ENCODE data around the gene DAPK2.

Gene DAPK2

DNA sequence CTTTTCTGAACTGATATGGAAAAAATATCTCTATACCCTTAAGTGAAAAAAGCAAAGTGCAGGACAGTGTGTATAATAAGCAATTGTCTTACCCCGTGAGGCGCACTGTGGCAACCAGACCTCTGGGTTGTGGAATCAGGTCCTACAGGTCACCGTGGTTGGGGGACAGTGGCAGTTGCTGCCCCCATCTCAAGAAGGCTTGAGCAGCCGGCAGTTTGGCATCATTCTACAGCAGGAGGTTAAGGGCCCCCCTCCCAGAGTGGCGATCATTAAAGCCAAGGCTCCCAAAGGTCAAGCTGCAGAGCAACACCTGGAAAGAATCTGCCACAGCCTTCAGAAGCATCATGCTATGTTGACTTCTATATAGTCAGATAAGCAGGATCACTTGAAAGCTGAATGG lies 156.5 kb downstream of the DAPK2 start:
- DNase-seq, result no peak

DNA sequence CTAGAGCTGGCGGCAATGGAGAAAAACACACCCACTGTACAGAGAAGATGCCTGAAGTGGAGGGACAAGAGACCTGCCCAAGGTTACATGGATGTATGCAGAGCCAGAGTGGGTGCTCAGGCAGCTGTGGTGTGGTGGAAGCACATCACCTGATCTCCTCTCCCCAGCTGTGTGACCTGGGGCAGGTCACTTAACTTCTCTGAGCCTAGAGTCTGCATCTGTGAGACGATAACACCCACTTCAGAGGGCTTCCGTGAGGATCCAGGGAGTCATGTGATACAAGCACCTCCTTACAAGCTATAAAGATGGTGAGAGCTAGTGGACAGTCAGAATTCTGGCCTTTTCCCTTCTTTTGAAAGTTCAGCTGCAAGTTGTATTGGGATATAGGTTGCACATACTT lies 157.5 kb downstream of the DAPK2 start:
- DNase-seq, result no peak

DNA sequence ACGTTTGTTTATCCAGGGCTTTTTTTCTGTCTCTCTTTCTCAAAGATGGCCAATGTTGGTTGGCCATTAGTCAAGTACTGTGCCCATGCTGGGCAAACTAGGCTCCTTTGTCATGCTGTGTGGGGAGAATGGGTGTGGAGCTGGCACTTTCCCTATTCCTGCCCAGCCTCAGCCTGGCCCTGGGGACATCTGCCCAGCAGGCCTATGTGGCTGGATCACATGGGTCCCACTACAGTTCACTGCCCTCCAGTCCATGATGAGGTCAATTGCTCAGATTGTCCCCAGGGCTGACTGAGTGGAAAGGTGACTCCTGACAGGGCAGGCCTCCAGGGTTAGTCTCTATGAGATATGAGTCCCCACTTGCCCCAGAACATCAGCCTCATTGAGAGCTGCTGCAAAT lies 158.1 kb downstream of the DAPK2 start:
- DNase-seq, result no peak

DNA sequence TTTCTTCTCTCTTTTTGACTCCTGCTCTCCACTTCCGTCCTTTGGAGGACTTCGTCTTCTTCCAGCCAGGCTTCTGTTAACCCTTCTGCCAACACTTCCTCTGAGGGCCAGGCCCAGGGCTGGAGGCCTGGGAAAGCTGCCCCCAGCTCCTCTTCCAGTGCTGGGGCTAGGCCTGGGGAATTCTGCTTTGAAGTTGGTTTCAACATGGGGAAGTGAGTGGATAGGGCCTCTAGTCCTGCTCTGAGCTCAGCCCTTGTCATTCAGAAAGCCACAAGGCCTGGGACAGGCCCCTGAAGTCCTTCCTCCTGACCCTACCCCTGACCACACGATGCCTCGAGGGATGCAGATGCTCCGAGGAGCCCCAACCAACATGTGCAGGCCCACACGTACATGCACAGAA lies 158.7 kb downstream of the DAPK2 start:
- DNase-seq, result peak; percentile 56

GRCh38 chr15:63884953-63885352 lies 161.3 kb downstream of the DAPK2 start:
- DNase-seq, result no peak

DNA sequence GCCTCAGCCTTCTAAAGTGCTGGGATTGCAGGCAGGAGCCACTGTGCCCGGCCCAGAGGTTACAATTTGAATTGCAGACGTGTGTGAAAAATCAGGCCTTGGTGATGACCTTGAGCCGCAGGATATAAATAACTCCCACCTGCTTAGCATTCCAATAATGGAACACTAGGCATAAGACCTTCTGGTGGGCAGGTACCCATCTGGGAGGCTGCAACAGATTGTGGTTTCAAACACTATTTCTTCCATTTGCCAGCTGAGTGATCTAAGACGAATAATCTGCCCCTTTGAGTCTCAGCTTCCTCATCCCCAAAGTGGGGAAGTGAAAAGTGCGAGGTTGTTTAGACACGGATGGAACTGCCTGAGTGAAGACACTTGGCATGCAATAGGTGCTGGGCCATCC lies 164.9 kb downstream of the DAPK2 start:
- peak; percentile 17 for DNase-seq

GRCh38 chr15:63880744-63881143 lies 165.5 kb downstream of the DAPK2 start:
- DNase-seq, result no peak

- DNase-seq, result no peak
Measured at GRCh38 chr15:63879995-63880394, 166.3 kb downstream of the DAPK2 start.

- no peak for DNase-seq
Measured at GRCh38 chr15:63879211-63879610, 167.1 kb downstream of the DAPK2 start.

DNA sequence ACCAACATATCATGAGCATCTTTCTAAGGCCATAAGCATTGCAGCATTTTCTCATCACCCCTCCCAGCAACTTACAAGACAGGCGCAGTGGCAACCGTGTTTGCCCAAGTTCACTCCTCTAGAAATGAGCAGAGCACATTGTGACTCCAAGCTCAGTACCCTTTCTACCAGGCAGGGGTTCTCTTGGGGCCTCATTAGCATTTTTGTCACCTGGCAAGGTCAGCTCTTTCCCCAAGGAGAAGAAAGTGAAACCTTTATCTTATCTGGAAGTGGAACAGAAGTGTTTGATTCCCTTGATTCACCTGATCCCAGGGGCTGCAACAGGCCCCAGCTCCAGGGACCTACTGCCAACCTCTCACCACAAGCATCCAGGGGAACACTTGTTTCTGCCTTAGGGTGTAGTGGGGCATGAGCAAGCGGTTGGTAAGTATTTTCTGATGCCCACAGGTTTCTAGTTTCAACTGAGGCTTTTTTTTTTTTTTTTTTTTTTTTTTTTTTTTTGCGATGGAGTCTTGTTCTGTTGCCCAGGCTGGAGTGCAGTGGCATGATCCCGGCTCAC lies 168.5 kb downstream of the DAPK2 start:
- no peak for DNase-seq

DNA sequence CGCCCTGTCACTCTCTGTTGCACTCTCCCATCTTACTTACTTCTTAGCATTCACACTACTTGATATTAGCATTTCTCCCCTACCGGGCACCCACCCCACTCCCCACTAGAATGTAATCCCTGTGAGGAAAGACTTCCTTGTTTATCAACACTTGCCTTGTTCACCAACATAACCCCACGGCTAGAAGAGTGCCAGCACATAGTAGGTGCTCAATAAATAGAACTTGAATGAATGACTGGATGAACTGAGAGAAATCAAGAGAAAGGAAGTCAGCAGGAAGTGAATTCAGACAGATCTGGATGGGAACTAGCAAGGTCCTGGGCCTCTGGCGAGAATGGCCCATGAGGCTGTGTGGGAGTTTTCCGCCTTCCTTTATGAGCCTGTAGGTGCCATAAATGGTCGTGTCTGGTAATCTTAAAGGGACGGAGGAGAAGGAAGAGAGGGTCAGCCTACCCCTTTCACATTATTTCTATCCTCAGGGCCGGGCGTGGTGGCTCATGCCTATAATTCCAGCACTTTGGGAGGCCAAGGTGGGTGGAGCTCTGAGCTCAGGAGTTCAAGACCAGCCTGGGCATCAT lies 170.1 kb downstream of the DAPK2 start:
- no peak for DNase-seq

GRCh38 chr15:63874616-63875015 lies 171.7 kb downstream of the DAPK2 start:
- no peak for DNase-seq

DNA sequence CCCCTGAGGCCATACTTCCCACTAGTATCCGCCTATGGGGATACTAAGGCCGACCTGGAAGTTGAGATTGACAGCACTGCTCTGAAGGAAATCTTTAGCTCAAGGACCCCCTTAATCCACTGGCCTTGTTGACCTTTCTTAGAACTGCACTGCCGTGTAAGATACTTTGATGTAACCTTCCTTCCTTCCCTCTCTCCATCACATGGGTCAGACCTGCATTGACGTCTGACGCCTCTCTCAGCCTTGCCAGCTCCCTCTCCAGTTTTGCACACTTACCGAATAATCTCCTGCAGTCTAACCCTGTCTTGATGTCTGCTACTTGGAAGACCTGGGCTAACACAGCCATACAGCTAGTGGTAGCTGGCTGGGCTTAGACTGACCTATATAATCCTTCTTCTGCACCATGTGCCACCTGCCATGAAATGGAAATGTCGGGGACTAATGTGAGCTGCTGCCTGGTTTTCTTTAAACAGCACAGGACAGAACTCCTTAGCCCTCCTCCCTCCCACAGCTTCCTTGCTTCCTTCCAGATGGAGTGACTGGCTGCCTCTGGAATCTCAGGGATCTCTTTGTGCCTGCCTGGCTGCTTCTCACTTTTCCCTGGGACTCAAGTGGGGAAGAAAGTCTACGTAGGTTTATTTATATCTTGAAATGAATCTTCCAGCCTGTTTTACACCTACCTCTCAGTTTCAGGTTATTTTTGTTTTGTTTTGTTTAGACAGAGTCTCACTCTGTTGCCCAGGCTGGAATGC lies 173.3 kb downstream of the DAPK2 start:
- DNase-seq, result no peak

GRCh38 chr15:63870487-63871209 lies 175.6 kb downstream of the DAPK2 start:
- DNase-seq, result no peak

DNA sequence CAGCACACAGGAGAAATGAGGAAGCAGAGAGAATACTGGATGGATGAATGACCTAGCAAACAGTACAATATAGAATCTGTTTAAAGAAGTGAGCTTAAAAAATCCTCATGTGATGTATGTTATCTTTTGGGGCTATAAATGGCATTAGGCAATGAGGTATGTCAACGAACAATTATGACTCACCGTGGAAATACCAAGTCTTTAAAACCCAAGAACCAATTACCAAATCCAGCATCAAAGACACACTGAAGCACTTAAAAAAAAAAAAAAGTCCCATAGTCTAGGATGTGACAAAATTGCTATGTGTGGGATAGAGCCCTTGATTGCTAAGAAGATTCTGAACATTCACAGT lies 176.3 kb downstream of the DAPK2 start:
- no peak for DNase-seq

DNA sequence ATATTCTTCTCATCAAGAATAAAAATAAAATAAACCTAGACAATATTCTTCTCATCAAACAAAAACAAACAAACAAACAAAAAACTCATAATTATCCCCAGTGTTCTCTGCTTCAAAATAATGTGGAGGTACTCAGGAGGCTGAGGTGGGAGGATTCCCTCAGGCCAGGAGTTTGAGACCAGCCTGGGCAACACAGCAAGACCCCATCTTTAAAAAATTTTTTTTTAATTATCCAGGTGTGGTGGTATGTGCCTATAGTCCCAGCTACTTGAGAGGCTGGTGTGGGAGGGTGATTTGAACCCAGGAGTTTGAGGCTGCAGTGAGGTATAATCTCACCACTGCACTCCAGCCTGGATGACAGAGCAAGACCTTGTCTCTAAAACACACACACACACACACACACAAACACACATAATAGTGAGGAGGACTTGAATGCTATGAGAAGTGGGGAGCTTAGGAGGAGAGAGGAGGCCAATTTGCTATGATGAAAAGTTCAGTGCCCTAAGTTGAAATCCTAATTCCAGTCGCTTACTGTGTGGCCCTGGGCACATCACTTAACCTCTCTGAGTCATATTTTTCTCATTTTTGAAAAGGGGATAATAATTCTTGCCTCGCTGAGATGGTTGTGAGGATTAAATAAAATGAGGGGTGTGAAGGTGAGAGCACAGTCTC lies 176.8 kb downstream of the DAPK2 start:
- no peak for DNase-seq

GRCh38 chr15:63864186-63864585 lies 182.1 kb downstream of the DAPK2 start:
- DNase-seq, result no peak

GRCh38 chr15:63861946-63862517 lies 184.3 kb downstream of the DAPK2 start:
- DNase-seq, result no peak

- no peak for DNase-seq
Measured at GRCh38 chr15:63860555-63860954, 185.7 kb downstream of the DAPK2 start.

GRCh38 chr15:63860155-63860554 lies 186.1 kb downstream of the DAPK2 start:
- peak; percentile 8 for DNase-seq

DNA sequence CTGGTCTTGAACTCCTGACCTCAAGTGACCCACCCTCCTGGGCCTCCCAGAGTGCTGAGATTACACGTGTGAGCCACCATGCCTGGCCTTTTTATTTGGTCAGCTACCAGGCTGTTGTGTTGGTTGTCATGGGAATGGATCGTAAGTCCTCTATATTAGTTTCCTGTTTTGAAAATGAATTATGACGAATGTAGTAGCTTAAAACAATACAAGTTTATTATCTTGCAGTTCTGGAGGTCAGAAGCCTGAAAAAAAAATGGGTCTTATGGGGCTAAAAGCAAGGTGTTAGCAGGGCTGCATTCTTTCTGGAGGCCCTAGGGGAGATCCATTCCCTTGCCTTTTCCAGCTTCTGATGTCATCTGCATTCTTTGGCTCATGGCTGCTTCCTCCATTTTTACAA lies 187.4 kb downstream of the DAPK2 start:
- DNase-seq, result no peak

DNA sequence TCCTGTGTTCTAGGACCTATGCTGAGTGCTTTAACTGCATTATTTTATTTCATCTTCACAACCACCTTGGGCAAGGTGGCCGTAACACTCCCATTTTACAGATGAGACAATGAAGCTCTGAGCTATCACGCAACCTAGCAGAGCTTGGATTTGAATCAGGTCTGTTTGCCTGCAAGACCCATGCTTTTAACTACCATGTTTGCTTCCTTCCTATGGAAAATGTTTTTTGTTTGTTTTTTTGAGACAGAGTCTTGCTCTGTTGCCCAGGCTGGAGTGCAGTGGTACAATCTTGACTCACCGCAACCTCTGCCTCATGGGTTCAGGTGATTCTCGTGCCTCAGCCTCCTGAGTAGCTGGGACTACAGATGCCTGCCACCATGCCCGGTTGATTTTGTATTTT lies 187.8 kb downstream of the DAPK2 start:
- DNase-seq, result no peak

- no peak for DNase-seq
Measured at GRCh38 chr15:63857461-63857856, 188.8 kb downstream of the DAPK2 start.
